ENCODE results near the gene RAX2.

The RAX2 gene

GRCh38 chr19:3800996-3801395 is 29.0 kb upstream of the RAX2 start:
- DNase-seq = no peak

DNA sequence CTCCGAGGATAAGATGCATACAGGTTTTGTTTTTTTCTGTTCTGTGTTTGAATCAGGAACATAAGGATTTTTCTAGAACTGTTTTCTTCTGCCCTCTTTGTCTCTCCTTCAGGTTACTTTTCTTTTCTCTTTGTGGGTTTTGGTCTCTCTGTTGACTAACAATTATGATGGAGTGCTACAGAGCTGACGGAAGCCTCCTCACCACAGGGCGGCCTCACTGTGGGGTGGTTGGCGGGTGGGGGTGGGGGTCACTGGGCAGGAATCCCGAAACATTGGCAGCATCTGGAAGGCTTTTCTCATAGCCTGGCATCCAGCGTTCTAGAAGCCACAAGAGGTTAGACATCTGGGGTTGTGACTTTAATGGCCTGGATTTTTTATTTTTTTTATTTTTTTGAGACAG is 26.1 kb upstream of the RAX2 start:
- DNase-seq = peak in 1 of 2 donors; percentile 62

DNA sequence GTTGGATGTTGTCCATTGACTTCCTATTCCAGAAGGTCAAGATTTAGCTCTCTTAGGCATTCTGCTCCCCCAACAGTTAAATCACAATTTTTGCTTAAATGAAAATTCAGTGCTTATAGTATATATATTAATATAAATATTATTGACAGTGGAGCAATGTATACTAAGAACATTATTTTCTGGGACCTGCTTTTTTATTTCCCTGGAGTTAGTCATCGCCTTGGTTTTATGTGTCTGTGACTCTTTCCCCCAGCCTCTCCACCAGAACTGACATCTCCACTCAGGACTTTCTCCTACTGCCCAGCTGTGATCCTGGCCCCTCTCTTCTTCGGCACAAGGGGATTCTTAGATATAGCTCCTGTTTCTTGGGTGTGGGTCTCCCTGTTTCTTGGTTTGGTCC is 24.3 kb upstream of the RAX2 start:
- no peak for DNase-seq

DNA sequence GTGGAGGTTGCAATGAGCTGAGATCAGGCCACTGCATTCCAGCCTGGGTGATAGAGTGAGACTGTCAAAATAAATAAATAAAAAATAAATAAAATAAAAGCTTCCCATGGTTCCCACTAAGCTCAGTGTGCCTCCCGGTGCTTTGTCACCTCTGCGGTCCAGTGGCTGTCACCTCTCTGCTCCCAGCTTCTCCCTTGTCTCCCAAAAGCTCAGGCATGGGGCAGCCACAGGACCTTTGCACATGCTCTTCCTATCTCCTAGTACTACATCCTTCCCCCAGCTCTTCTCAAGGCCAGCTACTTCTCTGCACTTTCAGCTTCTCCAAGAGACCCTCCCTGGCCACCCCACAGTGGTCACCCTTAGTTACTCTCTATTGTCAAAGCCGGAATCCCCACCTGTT is 21.8 kb upstream of the RAX2 start:
- DNase-seq = no peak

- no peak for DNase-seq
These were observed 20.1 kb upstream of the RAX2 start for GRCh38 chr19:3792114-3792513.

DNA sequence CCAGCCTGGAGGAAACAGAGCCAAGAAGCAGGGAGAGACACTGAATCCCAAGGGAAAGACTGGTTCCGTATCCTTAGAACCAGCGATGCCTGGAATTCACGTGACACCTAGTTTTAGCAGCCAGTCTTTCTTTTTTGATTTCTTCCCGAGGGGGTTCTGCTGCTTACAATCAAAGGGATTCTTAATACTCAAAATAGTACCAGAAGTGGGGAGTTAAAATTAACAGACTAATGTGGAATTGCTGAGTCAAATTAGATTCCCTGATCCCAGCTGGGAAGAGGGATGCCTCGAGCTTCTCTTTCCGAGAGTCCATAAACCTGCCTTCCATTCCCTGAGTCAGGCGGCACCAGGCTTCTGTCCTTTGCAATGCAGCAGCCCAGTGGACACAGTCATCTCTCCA is 18.9 kb upstream of the RAX2 start:
- DNase-seq = no peak

GRCh38 chr19:3790209-3790734 is 18.2 kb upstream of the RAX2 start:
- DNase-seq = no peak

DNA sequence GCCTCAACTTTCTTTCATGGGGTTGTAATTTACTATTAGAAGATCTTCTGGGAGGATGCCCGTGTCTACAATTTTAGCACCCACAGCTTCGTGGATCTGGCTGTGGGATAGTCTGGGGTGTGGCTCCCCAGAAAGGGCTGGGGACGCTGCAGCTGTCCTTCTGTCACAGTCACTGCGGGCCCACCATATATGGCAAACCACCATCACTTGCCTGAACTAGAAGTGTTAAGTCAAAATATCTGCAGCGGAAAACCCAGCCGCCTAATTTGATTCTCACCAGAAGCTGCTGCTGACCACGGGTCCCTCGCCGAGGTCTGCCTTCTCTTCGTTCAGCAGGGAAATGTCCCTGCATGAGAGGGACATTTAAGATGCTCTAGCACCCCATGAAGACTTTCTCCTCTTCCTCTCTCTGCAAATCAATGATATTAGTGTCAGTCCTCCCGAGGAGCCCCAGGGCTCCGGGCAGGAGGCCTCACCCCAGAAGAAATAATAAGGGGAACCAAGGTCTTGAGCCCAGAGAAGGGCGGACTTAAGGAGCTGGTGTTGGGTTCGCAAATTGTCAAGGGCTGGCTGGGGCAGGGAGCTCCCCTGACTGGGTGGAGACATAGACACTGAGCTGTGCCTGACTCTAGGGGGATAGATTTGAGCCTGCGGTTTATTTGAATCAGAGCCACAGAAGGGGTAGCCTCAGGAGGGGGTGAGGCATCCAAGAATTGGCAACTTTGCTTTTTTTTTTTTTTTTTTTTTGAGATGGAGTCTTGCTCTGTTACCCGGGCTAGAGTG is 17.2 kb upstream of the RAX2 start:
- peak; percentile 58 to 60 for DNase-seq

DNA sequence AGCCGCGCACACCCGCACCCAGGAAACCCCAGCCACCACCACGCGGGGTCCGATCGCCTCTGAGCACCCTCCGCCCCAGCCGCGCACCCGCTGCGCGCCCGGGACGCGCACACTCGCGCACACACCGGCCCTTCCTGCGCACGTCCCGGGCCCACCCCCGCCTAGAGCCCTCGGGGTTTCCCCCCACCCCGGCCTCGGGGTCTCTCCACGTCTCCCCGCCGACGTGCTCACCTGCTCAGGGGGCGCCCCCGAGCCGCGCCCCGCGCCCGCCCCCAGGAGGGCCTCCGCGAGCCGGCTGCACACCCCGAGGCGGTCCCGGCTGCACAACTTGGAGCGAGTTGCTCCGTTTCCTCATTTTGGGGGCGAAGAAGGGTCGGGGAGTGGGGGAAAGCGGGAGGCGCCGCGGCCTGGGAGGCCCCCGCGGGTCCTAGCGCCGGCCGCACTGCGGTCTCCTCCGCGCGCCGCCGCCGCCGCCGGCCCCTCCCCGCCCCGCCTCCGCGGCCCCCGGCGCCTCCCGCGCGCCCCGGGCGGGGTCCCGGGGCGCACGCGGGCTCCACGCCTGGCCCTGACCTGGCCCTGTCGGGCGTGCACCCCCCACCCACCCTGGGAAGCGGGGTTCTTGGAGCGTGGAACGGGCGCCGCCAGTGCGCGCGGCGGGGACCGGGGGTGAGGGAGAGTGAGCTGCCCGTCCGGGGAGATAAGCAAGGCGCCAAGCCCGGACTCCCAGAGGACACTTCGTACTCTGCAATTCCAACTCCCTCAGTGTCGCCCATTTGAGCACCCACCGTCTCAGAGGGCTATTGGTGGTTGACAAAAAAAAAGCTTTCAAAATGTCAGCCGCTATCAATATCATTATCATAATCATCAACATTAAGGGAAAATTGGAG is 14.2 kb upstream of the RAX2 start, which contains the start of gene MATK:
Gene MATK (minus strand): TSS at position 444 of the 887 bp plus-strand sequence. CDS start 1,246 bp downstream, outside the sequence.
- DNase-seq = peak in 1 of 2 donors; percentile 30

- no peak for DNase-seq
These were observed 13.5 kb upstream of the RAX2 start for GRCh38 chr19:3785451-3785937.

GRCh38 chr19:3784607-3785450 is 12.8 kb upstream of the RAX2 start:
- no peak for DNase-seq

GRCh38 chr19:3783660-3784584 is 11.9 kb upstream of the RAX2 start:
- DNase-seq = peak; percentile 52 to 56

GRCh38 chr19:3782903-3783302 is 10.9 kb upstream of the RAX2 start:
- no peak for DNase-seq

- DNase-seq = no peak
These were observed 10.3 kb upstream of the RAX2 start for GRCh38 chr19:3782330-3782729.

DNA sequence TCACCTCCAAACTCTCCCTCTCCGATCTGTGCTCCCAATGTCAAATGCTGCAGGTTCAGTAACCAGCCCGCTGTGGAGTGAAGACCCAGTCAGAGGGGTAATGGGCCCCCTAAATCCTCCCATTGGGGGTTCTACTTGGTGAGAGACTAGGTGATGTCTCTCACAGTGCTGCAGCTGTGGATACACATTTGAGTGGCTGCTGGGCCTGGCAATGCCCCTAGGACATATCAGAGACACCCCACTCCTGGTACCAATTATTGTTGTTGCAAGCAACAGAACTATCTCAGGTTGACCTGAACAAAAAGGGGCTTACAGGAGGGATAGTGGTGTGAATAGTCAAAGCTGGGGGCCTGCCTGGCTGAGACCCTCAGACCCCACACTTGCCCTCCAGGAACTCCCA is 9.6 kb upstream of the RAX2 start:
- no peak for DNase-seq

- no peak for DNase-seq
These were observed 8.8 kb upstream of the RAX2 start for GRCh38 chr19:3780786-3781304.

- no peak for DNase-seq
These were observed 7.1 kb upstream of the RAX2 start for GRCh38 chr19:3778899-3779723.

GRCh38 chr19:3778104-3778867 is 6.3 kb upstream of the RAX2 start:
- DNase-seq = no peak

DNA sequence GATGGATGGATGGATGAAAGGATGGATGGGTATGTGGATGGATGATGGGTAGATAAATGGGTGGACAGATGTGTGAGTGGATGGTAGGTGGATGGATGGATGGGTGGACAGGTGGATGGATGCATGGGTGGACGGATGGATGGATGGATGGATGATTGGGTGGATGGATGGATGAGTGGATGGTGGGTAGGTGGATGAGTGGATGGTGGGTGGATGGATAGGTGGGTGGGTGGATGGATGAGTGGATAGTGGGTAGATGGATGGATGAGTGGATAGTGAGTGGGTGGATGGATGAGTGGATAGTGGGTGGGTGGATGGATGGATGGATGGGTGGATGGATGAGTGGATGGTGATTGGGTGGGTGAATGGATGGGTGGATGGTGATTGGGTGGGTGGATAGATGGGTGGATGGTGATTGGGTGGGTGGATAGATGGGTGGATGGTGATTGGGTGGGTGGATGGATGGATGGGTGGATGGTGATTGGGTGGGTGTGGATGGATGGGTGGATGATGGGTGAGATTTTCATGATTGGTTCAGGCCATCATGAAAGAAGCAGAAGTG is 4.5 kb upstream of the RAX2 start:
- DNase-seq = no peak

Measured in CD4-positive, alpha-beta T cell treated with Interleukin-4 for 1 hour (primary cell).